Esophagus (tissue), 2 donors: ENCODE measurements around the gene AFF1. TPM values are rescaled to one million over a fixed set of nuclear protein-coding genes. Genes with fewer than 3 reads are reported as not detected.
"Not testable (repeated sequence)": the region's sequence is repeated elsewhere in the genome, so short reads cannot be mapped to it uniquely, and the experiment has no call there.

Source experiments
- H3K27ac ChIP-seq, 2 donors: one replicate each; pipeline ENCODE4 v1.5.1; 2013; ENCODE audit warnings: low read depth in 2 of 2, mild to moderate bottlenecking in 2 of 2, inconsistent platforms in 1 of 2, low read length in 1 of 2, moderate library complexity in 1 of 2
- H3K27me3 ChIP-seq, 2 donors: one replicate each; pipeline ENCODE4 v1.6.1; 2013; ENCODE audit warnings: low read length in 2 of 2, control low read depth in 1 of 2, mild to moderate bottlenecking in 1 of 2; ENCODE audit not compliant: insufficient read depth in 2 of 2, control insufficient read depth in 1 of 2
- H3K36me3 ChIP-seq, 2 donors: one replicate each; pipeline ENCODE4 v1.6.1; 2013; ENCODE audit warnings: low read length in 1 of 2; ENCODE audit not compliant: control insufficient read depth in 2 of 2, insufficient read depth in 2 of 2
- H3K4me1 ChIP-seq, 2 donors: one replicate each; pipeline ENCODE4 v1.6.1; 2013; ENCODE audit warnings: low read length in 1 of 2; ENCODE audit not compliant: control insufficient read depth in 2 of 2, insufficient read depth in 2 of 2
- H3K4me3 ChIP-seq, 2 donors: one replicate each; pipeline ENCODE4 v1.5.1; 2013; ENCODE audit warnings: low read length in 2 of 2, mild to moderate bottlenecking in 2 of 2, low read depth in 1 of 2, moderate library complexity in 1 of 2
- H3K9me3 ChIP-seq, 2 donors: one replicate each; pipeline ENCODE4 v1.6.1; 2013; ENCODE audit warnings: mild to moderate bottlenecking in 2 of 2, low read depth in 1 of 2, low read length in 1 of 2, moderate library complexity in 1 of 2; ENCODE audit not compliant: control insufficient read depth in 2 of 2, insufficient read depth in 1 of 2
- whole genome bisulfite sequencing, 2 donors: extraction: QIAGEN DNeasy Blood & Tissue Kit; methylation state at CpG; one replicate each; pipeline ENCODE4 v1.1.7; 2013; 5-methylcytosine and 5-hydroxymethylcytosine counted together
- polyA plus RNA-seq, 2 donors: library from polyadenylated mRNA; stranded (reverse); fragments of 200-250 nt; gene quantifications; one replicate each; pipeline ENCODE4 v1.2.3, GENCODE V29; 2013
- donor health status: healthy with polysubstance abuse.
- donor health status: Bipolar disorder and iron deficiency.

The AFF1 gene
- polyA plus RNA-seq, 2 donors, result 7.5 to 10.4 TPM

DNA sequence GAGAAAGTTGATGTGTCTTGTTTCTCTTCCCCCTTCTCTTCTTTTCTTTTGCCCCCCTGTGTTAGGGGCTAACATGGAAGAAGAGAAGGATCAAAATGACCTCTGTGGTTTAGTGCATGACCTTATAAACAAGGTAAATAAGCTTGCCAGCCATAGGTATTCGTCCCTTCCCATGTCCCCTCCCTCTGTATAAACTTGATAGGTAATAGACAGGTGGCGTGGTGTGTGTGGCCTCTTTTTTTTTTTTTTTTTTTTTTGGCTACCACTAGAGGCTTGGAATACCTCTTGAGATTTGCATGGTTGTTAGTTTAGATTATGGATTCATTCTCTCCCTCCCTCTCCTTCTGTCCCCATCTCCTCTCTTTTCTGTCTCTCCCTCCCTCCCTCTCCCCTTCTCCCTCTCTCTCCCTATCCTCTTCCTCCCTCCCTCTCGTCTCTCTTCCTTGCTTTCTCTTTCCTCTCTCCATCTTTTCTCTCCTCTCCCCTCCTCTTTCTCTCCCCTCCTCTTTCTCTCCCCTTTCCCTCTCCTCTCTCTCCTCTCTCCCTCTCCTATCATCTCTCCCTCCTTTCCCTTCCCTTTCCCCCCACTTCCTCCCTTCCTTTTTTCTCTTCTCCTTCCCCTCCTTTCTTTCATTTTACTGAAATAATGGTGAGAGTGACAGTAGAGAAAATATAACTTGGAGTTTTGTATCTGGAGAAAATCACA is 134.4 kb downstream of the AFF1 start:
- H3K27me3 ChIP-seq, result no peaks in the 10 kb centered on the region
- H3K9me3 ChIP-seq, result no peaks in the 10 kb centered on the region
- H3K27ac ChIP-seq, result peak overlapping the region in 1 of 2 donors; percentile 54
- H3K36me3 ChIP-seq, result peaks cover 0 to 3% of the 10 kb centered on the region in 2 donors
- H3K4me1 ChIP-seq, result peaks cover 3 to 8% of the 10 kb centered on the region in 2 donors
- no peak overlapping the region for H3K4me3 ChIP-seq
- WGBS, 2 donors, result 53 to 64% methylated on average over 3 of the region's 3 CpGs

DNA sequence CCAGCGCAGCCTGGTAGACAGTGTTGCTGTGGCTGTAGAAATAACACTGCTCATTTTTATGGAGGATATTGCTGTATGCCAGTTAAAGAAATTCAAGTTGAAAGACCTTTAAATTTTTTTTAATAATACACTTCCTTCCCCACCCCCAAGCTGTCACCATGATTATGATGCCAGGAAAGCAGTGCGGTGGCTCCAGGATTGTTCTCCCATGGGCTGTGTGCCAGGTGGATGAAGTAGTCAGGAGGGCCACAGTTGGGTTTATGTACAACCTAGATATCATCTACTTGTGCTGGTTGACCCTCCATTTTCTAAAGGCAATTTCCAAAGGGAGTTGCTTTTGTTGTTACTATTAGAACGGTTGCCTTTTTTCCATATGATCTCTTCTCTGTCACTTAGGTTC is 136.6 kb downstream of the AFF1 start:
- peaks cover 0 to 8% of the 10 kb centered on the region in 2 donors for H3K4me1 ChIP-seq
- WGBS, 2 donors, result 79 to 83% methylated on average over 3 of the region's 3 CpGs
- no peaks in the 10 kb centered on the region for H3K9me3 ChIP-seq
- no peak overlapping the region for H3K27ac ChIP-seq
- no peaks in the 10 kb centered on the region for H3K27me3 ChIP-seq
- H3K36me3 ChIP-seq, result peaks cover 0 to 3% of the 10 kb centered on the region in 2 donors
- H3K4me3 ChIP-seq, result no peak overlapping the region

DNA sequence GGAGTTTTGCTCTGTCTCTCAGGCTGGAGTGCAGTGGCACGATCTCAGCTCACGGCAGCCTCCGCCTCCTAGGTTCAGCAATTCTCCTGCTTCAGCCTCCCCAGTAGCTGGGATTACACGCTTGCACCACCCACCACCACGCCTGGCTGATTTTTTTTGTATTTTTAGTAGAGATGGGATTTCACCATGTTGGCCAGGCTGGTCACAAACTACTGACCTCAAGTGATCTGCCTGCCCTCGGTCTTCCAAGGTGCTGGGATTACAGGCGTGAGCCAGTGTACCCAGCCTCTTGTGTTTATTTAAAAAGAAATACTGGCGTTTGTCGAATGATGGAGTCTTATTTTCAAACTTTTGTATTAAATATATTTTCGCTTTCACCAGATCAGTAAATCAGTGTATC is 137.7 kb downstream of the AFF1 start:
- H3K27ac ChIP-seq, H3K27me3 ChIP-seq, H3K4me1 ChIP-seq, H3K36me3 ChIP-seq, H3K4me3 ChIP-seq, H3K9me3 ChIP-seq: not testable (repeated sequence)
- 82 to 84% methylated on average over 10 of the region's 10 CpGs for WGBS, 2 donors

DNA sequence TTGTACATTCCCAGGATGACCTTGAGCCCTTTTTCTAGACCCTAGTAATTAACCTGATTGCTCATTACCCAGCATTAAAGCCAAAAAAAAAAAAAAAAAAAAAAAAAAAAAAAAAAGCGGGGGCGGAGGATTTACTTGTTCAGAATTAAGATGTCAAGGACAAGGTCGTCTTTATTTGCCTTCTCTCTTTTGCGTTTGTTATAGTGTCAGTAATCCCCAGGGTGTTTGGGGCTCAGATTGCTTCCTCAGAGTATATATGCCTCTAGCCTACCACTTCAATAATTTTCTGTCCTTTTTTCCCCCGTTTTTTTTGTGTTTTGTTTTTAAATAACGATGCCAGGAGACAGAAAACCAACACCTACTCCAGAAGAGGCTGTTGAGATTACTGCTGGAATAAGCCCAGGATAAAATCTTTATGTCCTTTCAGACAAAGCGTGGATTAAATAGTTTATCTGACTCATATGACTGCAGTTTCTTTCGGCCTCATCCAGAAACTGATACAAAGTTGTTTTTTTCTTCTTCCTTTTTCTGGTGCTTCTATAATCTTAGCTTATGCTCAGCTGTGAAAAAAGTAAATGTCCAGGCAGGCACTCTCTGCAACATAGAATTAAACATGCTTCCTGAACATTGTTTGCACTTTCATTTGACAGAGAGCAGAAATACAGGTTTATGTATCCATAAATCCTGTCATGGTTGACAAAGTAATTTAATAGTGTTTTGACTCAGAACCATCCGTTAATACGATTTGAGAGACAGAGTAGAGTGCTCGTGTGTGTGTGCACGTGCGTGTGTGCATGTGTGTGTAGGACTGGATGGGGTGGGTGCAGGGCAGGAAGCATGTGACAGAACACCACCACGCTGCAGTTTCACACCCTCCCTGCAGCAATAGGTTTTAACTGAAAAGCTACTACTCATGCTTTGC is 138.6 kb downstream of the AFF1 start:
- Histone ChIP-seq H3K27me3 (no peaks in the 10 kb centered on the region), H3K4me3 (no peak overlapping the region), H3K36me3 (no peaks in the 10 kb centered on the region), H3K9me3 (no peaks in the 10 kb centered on the region), H3K4me1 (peaks cover 0 to 8% of the 10 kb centered on the region in 2 donors), H3K27ac (peak overlapping the region; percentile 66 to 84)
- 9 to 13% methylated on average over 14 of the region's 14 CpGs for WGBS, 2 donors

DNA sequence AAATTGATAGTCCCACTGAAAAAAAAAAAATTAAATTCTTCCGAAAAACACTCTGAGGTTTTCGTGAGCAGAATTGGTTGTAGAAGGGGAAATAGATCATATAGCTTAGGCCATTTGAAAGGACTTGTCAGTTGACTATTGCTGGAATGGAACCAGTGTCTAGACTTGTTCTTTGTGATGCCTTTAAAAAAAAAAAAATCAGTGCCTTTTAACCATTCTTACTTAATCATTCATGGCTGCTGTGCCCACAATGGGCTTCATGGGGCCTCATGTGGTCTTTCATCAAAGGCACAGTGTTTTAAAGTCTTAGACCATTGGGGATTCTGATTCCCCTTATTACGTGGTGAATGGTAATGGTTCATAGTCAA is 139.3 kb downstream of the AFF1 start:
- whole genome bisulfite sequencing, 2 donors, result 18 to 38% methylated on average over 3 of the region's 3 CpGs
- H3K4me3 ChIP-seq, result no peak overlapping the region
- H3K4me1 ChIP-seq, result peaks cover 0 to 5% of the 10 kb centered on the region in 2 donors

DNA sequence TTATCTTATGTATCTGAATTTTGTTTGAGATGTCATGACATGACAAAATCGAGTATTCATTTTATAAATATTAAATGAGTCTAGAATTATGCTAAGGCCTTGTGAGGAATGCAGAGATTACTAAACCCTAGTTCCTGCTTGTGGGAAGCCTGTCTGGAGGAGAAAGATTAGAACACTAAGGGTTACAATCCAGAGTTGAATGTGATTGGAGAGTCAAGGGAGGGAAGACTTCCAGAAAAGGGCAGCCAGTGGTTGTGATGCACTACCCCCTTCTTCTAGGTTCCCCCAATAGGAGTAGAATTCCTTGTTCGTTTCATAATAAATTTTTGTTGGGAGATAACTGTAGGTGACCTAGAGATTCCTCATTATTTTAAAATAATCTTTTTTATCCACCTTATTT is 141.1 kb downstream of the AFF1 start:
- Histone ChIP-seq H3K36me3 (no peaks in the 10 kb centered on the region), H3K4me1 (peaks cover 2 to 3% of the 10 kb centered on the region in 2 donors), H3K27ac (no peak overlapping the region), H3K4me3 (no peak overlapping the region), H3K27me3 (no peaks in the 10 kb centered on the region), H3K9me3 (no peaks in the 10 kb centered on the region)
- WGBS, 2 donors, result 72% methylated on average over 2 of the region's 2 CpGs

More for the DNA sequence above, 139.3 kb downstream of the AFF1 start:
- Histone ChIP-seq H3K27ac (peak overlapping the region; percentile 66 to 84), H3K36me3 (no peaks in the 10 kb centered on the region), H3K27me3 (no peaks in the 10 kb centered on the region), H3K9me3 (no peaks in the 10 kb centered on the region)

DNA sequence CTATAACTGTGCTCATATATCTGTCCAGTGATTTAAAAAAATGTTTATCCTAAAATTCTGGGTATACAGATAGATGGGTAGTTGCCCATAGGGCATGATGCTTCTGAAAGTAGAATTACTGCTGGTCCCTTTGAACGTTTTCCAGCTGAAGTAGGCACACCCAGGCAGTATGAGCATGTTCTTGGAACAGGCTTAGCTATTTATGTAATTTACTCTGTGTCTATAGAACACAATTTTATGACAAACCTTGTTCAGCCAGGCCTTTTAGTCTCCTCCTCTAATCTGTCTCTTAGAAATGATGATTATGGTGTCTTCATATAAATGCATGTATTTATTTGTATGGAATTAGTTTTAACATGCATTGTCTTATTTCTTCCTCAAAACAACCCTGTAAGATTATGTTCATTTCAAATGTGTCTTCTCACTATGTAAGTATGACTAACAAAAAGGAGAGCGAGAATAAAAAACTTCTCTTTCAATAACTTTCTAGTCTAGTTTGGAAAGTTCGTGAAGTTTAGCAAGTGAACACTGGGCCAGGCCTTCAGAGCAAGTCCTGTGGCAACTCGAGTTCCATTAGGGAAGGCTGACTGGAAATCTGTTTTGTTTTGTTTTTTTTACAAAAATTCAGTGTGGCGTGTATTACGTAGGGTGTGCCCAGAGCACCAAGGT is 142.0 kb downstream of the AFF1 start:
- no peaks in the 10 kb centered on the region for H3K27me3 ChIP-seq
- H3K4me3 ChIP-seq, result no peak overlapping the region
- peak overlapping the region; percentile 62 to 83 for H3K27ac ChIP-seq
- peaks cover 2 to 3% of the 10 kb centered on the region in 2 donors for H3K4me1 ChIP-seq
- H3K36me3 ChIP-seq, result no peaks in the 10 kb centered on the region
- WGBS, 2 donors, result 51 to 65% methylated on average over 6 of the region's 6 CpGs
- no peaks in the 10 kb centered on the region for H3K9me3 ChIP-seq

DNA sequence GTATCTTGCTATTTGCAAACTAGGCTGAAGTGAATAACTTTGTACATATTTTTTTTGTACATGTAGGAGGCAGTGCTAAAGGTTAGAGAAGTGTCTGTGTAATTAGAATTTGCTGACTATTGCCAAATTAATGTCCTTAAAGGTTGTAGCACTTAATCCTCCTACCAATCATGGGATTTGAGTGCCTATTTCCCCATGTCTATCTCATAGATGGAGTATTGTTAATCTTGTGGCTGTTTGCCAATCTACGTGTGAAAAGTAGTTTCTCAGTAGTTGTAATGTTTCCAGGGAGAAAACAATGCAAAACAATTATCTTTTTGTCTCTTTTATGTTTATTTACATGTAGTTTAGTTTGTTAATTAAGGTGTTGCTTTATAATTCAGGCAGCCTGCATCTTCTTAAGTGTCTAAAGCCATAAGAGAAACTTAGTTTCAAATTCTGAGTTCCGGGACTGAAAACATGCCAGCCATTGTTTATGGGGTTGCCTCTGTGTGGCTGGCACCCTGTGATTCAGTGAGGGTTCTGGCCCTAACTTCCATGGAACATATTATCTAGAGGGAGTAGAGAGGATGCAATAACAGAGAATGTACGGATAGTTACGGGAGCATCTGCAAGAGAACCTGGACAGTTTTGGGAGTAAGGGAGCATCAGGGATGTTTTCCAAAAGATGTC is 143.2 kb downstream of the AFF1 start:
- Histone ChIP-seq H3K9me3 (no peaks in the 10 kb centered on the region), H3K27ac (peak overlapping the region; percentile 48 to 77), H3K27me3 (no peaks in the 10 kb centered on the region), H3K4me3 (no peak overlapping the region), H3K4me1 (peaks cover 2 to 3% of the 10 kb centered on the region in 2 donors), H3K36me3 (no peaks in the 10 kb centered on the region)
- 47 to 51% methylated on average over 4 of the region's 4 CpGs for WGBS, 2 donors

DNA sequence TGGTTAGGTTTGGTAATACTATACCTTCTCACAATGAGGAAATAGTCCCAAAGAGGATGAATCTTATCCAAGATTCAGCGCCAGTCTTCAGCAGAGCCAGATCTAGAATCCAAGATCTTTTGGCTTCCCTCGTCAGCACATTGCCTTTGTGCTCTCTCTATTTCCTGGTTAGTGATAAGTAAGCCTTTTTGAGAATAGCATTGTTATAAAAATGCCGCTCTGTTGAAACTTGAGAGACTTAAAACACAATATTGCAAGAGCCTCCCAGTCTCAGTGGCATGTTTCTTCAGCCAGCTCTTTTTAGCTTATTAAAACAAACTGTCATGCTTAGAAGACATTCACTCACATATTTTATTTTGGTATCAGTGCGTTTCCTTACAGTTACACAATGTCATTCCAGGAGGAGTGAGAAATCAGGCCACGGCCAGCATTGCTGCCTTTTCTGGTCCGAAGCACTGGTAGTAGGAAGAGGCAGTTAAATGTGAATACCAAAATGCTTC is 144.2 kb downstream of the AFF1 start:
- Histone ChIP-seq H3K36me3 (no peaks in the 10 kb centered on the region), H3K4me1 (peaks cover 0 to 3% of the 10 kb centered on the region in 2 donors), H3K27ac (peak overlapping the region; percentile 74 to 86), H3K4me3 (no peak overlapping the region), H3K9me3 (no peaks in the 10 kb centered on the region), H3K27me3 (no peaks in the 10 kb centered on the region)
- WGBS, 2 donors, result 17 to 28% methylated on average over 6 of the region's 6 CpGs
